Activated T-cell treated with anti-CD3 and anti-CD28 coated beads, Interleukin-2, amount 50 U/mL, for 24 hours (primary cell): ENCODE results near the gene TMBIM1.
A peak's percentile ranks its signal among the peaks of the same experiment; 100 is the strongest.

Experiments
- DNase-seq: peaks from one replicate; pipeline ENCODE4 v3.0.0-alpha.2; 2020
- H3K27ac Mint-ChIP-seq: 2 replicates; pipeline ENCODE4 v1.8.0; 2020; ENCODE audit warnings: mild to moderate bottlenecking, mixed read lengths
- H3K27me3 Mint-ChIP-seq: 2 replicates; pipeline ENCODE4 v1.8.0; 2020; ENCODE audit warnings: mixed read lengths
- H3K36me3 Mint-ChIP-seq: 2 replicates; pipeline ENCODE4 v1.8.0; 2020; ENCODE audit warnings: low read depth, mixed read lengths
- H3K4me1 Mint-ChIP-seq: 2 replicates; pipeline ENCODE4 v1.8.0; 2020; ENCODE audit warnings: low read depth, mixed read lengths
- H3K4me3 Mint-ChIP-seq: 2 replicates; pipeline ENCODE4 v1.8.0; 2020; ENCODE audit warnings: mild to moderate bottlenecking, moderate library complexity, mixed read lengths
- H3K9me3 Mint-ChIP-seq: 2 replicates; pipeline ENCODE4 v1.8.0; 2020; ENCODE audit warnings: mixed read lengths

TMBIM1 gene

GRCh38 chr2:218290316-218291261 lies 1.7 kb downstream of the TMBIM1 start:
- Mint-ChIP-seq H3K27me3 (no peaks in the 10 kb centered on the region), H3K27ac (peak overlapping the region; percentile 92), H3K4me3 (peak overlapping the region; percentile 83), H3K9me3 (no peaks in the 10 kb centered on the region), H3K4me1 (peaks cover 73% of the 10 kb centered on the region), H3K36me3 (peaks cover 27% of the 10 kb centered on the region)
- peak; percentile 58 for DNase-seq

GRCh38 chr2:218289639-218290315 lies 2.5 kb downstream of the TMBIM1 start:
- no peaks in the 10 kb centered on the region for H3K9me3 Mint-ChIP-seq
- DNase-seq: no peak
- H3K27ac Mint-ChIP-seq: peak overlapping the region; percentile 92
- peaks cover 78% of the 10 kb centered on the region for H3K4me1 Mint-ChIP-seq
- H3K36me3 Mint-ChIP-seq: peaks cover 34% of the 10 kb centered on the region
- peak overlapping the region; percentile 83 for H3K4me3 Mint-ChIP-seq
- no peaks in the 10 kb centered on the region for H3K27me3 Mint-ChIP-seq

- Mint-ChIP-seq H3K4me1 (peaks cover 84% of the 10 kb centered on the region), H3K36me3 (peaks cover 48% of the 10 kb centered on the region), H3K9me3 (no peaks in the 10 kb centered on the region), H3K27ac (peak overlapping the region; percentile 99), H3K4me3 (peak overlapping the region; percentile 82), H3K27me3 (no peaks in the 10 kb centered on the region)
- DNase-seq: peak; percentile 81
Measured at GRCh38 chr2:218286570-218287459, 5.5 kb downstream of the TMBIM1 start.

- no peak for DNase-seq
- peaks cover 76% of the 10 kb centered on the region for H3K4me1 Mint-ChIP-seq
- H3K27ac Mint-ChIP-seq: peak overlapping the region; percentile 99
- peak overlapping the region; percentile 82 for H3K4me3 Mint-ChIP-seq
- no peaks in the 10 kb centered on the region for H3K9me3 Mint-ChIP-seq
- peaks cover 49% of the 10 kb centered on the region for H3K36me3 Mint-ChIP-seq
- no peaks in the 10 kb centered on the region for H3K27me3 Mint-ChIP-seq
Measured at GRCh38 chr2:218285604-218286003, 6.7 kb downstream of the TMBIM1 start.

GRCh38 chr2:218284106-218284811 lies 8.0 kb downstream of the TMBIM1 start:
- peak overlapping the region; percentile 99 for H3K27ac Mint-ChIP-seq
- H3K4me3 Mint-ChIP-seq: peak overlapping the region; percentile 82
- H3K9me3 Mint-ChIP-seq: no peaks in the 10 kb centered on the region
- H3K27me3 Mint-ChIP-seq: no peaks in the 10 kb centered on the region
- peaks cover 65% of the 10 kb centered on the region for H3K4me1 Mint-ChIP-seq
- peaks cover 58% of the 10 kb centered on the region for H3K36me3 Mint-ChIP-seq
- peak; percentile 72 for DNase-seq

- peaks cover 50% of the 10 kb centered on the region for H3K4me1 Mint-ChIP-seq
- no peak overlapping the region for H3K4me3 Mint-ChIP-seq
- H3K36me3 Mint-ChIP-seq: peaks cover 70% of the 10 kb centered on the region
- peak overlapping the region; percentile 99 for H3K27ac Mint-ChIP-seq
- no peaks in the 10 kb centered on the region for H3K27me3 Mint-ChIP-seq
- no peak for DNase-seq
- no peaks in the 10 kb centered on the region for H3K9me3 Mint-ChIP-seq
Measured at GRCh38 chr2:218282173-218282991, 9.9 kb downstream of the TMBIM1 start.

GRCh38 chr2:218281449-218281848 lies 10.9 kb downstream of the TMBIM1 start:
- H3K4me3 Mint-ChIP-seq: no peak overlapping the region
- peaks cover 40% of the 10 kb centered on the region for H3K4me1 Mint-ChIP-seq
- no peaks in the 10 kb centered on the region for H3K9me3 Mint-ChIP-seq
- H3K27me3 Mint-ChIP-seq: no peaks in the 10 kb centered on the region
- peaks cover 77% of the 10 kb centered on the region for H3K36me3 Mint-ChIP-seq
- H3K27ac Mint-ChIP-seq: peak overlapping the region; percentile 78
- DNase-seq: no peak

- Mint-ChIP-seq H3K4me1 (peaks cover 29% of the 10 kb centered on the region), H3K4me3 (no peak overlapping the region), H3K27me3 (no peaks in the 10 kb centered on the region), H3K36me3 (peaks cover 82% of the 10 kb centered on the region), H3K9me3 (no peaks in the 10 kb centered on the region), H3K27ac (peak overlapping the region; percentile 69)
- DNase-seq: no peak
Measured at GRCh38 chr2:218280260-218280870, 11.9 kb downstream of the TMBIM1 start.

GRCh38 chr2:218278531-218279360 lies 13.6 kb downstream of the TMBIM1 start:
- Mint-ChIP-seq H3K4me3 (no peak overlapping the region), H3K27ac (peak overlapping the region; percentile 79), H3K4me1 (peaks cover 13% of the 10 kb centered on the region), H3K27me3 (no peaks in the 10 kb centered on the region), H3K9me3 (no peaks in the 10 kb centered on the region), H3K36me3 (peaks cover 88% of the 10 kb centered on the region)
- DNase-seq: no peak

GRCh38 chr2:218277921-218278320 lies 14.4 kb downstream of the TMBIM1 start:
- peak overlapping the region; percentile 79 for H3K27ac Mint-ChIP-seq
- H3K4me3 Mint-ChIP-seq: no peak overlapping the region
- no peaks in the 10 kb centered on the region for H3K9me3 Mint-ChIP-seq
- H3K27me3 Mint-ChIP-seq: no peaks in the 10 kb centered on the region
- H3K36me3 Mint-ChIP-seq: peaks cover 89% of the 10 kb centered on the region
- DNase-seq: no peak
- peaks cover 9% of the 10 kb centered on the region for H3K4me1 Mint-ChIP-seq

- DNase-seq: no peak
- Mint-ChIP-seq H3K27me3 (no peaks in the 10 kb centered on the region), H3K27ac (peak overlapping the region; percentile 67), H3K36me3 (peaks cover 93% of the 10 kb centered on the region), H3K4me3 (no peak overlapping the region), H3K9me3 (no peaks in the 10 kb centered on the region), H3K4me1 (peaks cover 13% of the 10 kb centered on the region)
Measured at GRCh38 chr2:218276986-218277755, 15.1 kb downstream of the TMBIM1 start.
